Neural cell (in vitro differentiated cells): ENCODE results near the gene FAM72A. TPM values are rescaled to one million over a fixed set of nuclear protein-coding genes. Genes with fewer than 3 reads are reported as not detected.

Experiments
- H2AFZ ChIP-seq: fragments of 200-600, 300-800 bp; sonication (generic), shearing (Covaris generic); 2 replicates; pipeline ENCODE4 v1.6.0; 2014; ENCODE audit warnings: low read depth, mild to moderate bottlenecking, antibody characterized with exemption, low read length, moderate library complexity
- H3F3A ChIP-seq: fragments of 200-600 bp; shearing (Covaris generic); 2 replicates; pipeline ENCODE4 v1.6.1; 2016; ENCODE audit warnings: mild to moderate bottlenecking, moderate library complexity, mixed read lengths, antibody characterized with exemption, low read length; ENCODE audit not compliant: insufficient read depth, poor library complexity, severe bottlenecking
- H3K27ac ChIP-seq: fragments of 200-600, 300-800 bp; sonication (generic), shearing (Covaris generic); 2 replicates; pipeline ENCODE4 v1.5.1; 2014; ENCODE audit warnings: mild to moderate bottlenecking, low read length, moderate library complexity
- H3K27me3 ChIP-seq: fragments of 300-800, 200-600 bp; sonication (generic), shearing (Covaris generic); 2 replicates; pipeline ENCODE4 v1.6.0; 2014; ENCODE audit warnings: mild to moderate bottlenecking, low read depth, low read length, moderate library complexity; ENCODE audit not compliant: insufficient read depth
- H3K36me3 ChIP-seq: fragments of 300-800, 200-600 bp; sonication (generic), shearing (Covaris generic); 2 replicates; pipeline ENCODE4 v1.5.1; 2014; ENCODE audit warnings: mild to moderate bottlenecking, antibody characterized with exemption, low read length, moderate library complexity; ENCODE audit not compliant: insufficient read depth
- H3K4me2 ChIP-seq: fragments of 300-800, 200-600 bp; sonication (generic), shearing (Covaris generic); 2 replicates; pipeline ENCODE4 v1.6.0; 2014; ENCODE audit warnings: mild to moderate bottlenecking, low read length
- H3K4me3 ChIP-seq: fragments of 300-800, 200-600 bp; sonication (generic), shearing (Covaris generic); 2 replicates; pipeline ENCODE4 v1.5.1; 2014; ENCODE audit warnings: mild to moderate bottlenecking, low read length, moderate library complexity
- H3K79me2 ChIP-seq: fragments of 200-600 bp; shearing (Covaris generic); replicated peaks from 2 replicates; pipeline ENCODE4 v1.6.0; 2014; ENCODE audit warnings: mild to moderate bottlenecking, low read length, moderate library complexity; ENCODE audit not compliant: insufficient read depth
- H3K9ac ChIP-seq: fragments of 300-800, 200-600 bp; sonication (generic), shearing (Covaris generic); 2 replicates; pipeline ENCODE4 v1.6.1; 2016; ENCODE audit warnings: mild to moderate bottlenecking, low read length, mixed read lengths
- H3K9me2 ChIP-seq: fragments of 200-600 bp; shearing (Covaris generic); 2 replicates; pipeline ENCODE4 v1.6.1; 2016; ENCODE audit warnings: mild to moderate bottlenecking, low read length, mixed read lengths; ENCODE audit not compliant: insufficient read depth
- H3K9me3 ChIP-seq: fragments of 200-600, 300-800 bp; sonication (generic), shearing (Covaris generic); 2 replicates; pipeline ENCODE4 v1.6.1; 2016; ENCODE audit warnings: mild to moderate bottlenecking, mixed run types, low read length, moderate library complexity, mixed read lengths
- H4K20me1 ChIP-seq: fragments of 200-600 bp; shearing (Covaris generic); 2 replicates; pipeline ENCODE4 v1.6.1; 2016; ENCODE audit warnings: mild to moderate bottlenecking, mixed run types; ENCODE audit not compliant: insufficient read depth
- EP300 ChIP-seq: fragments of 450-650 bp; conservative IDR thresholded peaks from 2 replicates; pipeline ENCODE4 v1.6.1; 2014; ENCODE audit warnings: antibody characterized with exemption, mild to moderate bottlenecking, moderate library complexity; ENCODE audit not compliant: poor library complexity, severe bottlenecking
- EZH2 ChIP-seq: fragments of 200-600, 300-800 bp; shearing (Covaris generic), sonication (generic); IDR thresholded peaks from 2 replicates; pipeline ENCODE4 v1.6.1; 2014; ENCODE audit warnings: antibody characterized with exemption, low read length, borderline replicate concordance, mild to moderate bottlenecking; ENCODE audit not compliant: insufficient read depth, poor library complexity, severe bottlenecking
- MXI1 ChIP-seq: fragments of 450-650 bp; conservative IDR thresholded peaks from 2 replicates; pipeline ENCODE4 v1.6.1; 2014; ENCODE audit warnings: antibody characterized with exemption, mild to moderate bottlenecking; ENCODE audit not compliant: poor library complexity, severe bottlenecking
- POLR2AphosphoS5 ChIP-seq: IDR thresholded peaks from 2 replicates; pipeline ENCODE4 v1.6.1; 2012
- RAD21 ChIP-seq: fragments of 450-650 bp; conservative IDR thresholded peaks from 2 replicates; pipeline ENCODE4 v1.6.1; 2014; ENCODE audit warnings: antibody characterized with exemption, mild to moderate bottlenecking, moderate library complexity
- SMC3 ChIP-seq: fragments of 450-650 bp; conservative IDR thresholded peaks from 2 replicates; pipeline ENCODE4 v1.6.1; 2014; ENCODE audit warnings: antibody characterized with exemption, mild to moderate bottlenecking, moderate library complexity; ENCODE audit not compliant: poor library complexity
- TAF1 ChIP-seq: IDR thresholded peaks from 2 replicates; pipeline ENCODE4 v1.6.1; 2012; ENCODE audit warnings: low read depth
- polyA plus RNA-seq: library from polyadenylated mRNA; depleted of rRNA; stranded (reverse); fragments of >200 nt; gene quantifications from 2 replicates; pipeline ENCODE4 v1.2.3, GENCODE V29; 2014
- TF ChIP-seq, protein P1 (sequence below): fragments of 450-650 bp; IDR thresholded peaks from 2 replicates; pipeline ENCODE4 v1.5.1; 2014; ENCODE audit warnings: antibody characterized with exemption, mild to moderate bottlenecking, moderate library complexity; ENCODE audit not compliant: poor library complexity, severe bottlenecking
- TF ChIP-seq, protein P2 (sequence below): IDR thresholded peaks from 2 replicates; pipeline ENCODE4 v1.6.1; 2012; ENCODE audit warnings: borderline replicate concordance

FAM72A gene
- polyA plus RNA-seq, 1 donor from 2014 or later: 2.2 TPM

DNA sequence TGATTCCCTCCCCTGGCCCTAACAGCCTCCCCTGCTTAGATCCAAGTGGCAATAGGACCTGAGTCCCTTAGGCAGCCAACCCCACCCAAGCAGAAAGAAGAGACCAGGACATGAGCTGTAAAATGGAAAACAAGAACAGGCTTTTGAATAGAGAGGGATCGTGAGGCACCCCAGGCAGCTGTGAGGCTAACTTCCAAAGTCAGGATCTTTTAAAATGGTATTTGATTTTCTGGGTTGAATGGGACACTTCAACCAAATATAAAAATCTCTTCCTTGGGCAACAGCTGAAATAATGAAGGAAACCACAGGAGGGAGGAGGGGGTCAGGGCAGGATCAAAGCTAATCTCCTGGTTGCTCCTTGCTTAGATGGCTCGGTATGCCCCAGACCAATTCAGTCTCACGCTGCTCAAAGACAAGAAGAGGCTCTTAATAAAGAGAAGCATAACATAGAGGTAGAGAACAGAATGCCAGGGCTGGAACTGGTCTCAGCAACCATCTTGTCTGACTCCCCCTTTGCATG lies 56.8 kb downstream of the FAM72A start:
- TF ChIP-seq RAD21 (no peak), MXI1 (no peak), SMC3 (no peak), EP300 (no peak), POLR2AphosphoS5 (no peak), TAF1 (no peak), EZH2 (no peak)
- TF ChIP-seq, protein P1, sequence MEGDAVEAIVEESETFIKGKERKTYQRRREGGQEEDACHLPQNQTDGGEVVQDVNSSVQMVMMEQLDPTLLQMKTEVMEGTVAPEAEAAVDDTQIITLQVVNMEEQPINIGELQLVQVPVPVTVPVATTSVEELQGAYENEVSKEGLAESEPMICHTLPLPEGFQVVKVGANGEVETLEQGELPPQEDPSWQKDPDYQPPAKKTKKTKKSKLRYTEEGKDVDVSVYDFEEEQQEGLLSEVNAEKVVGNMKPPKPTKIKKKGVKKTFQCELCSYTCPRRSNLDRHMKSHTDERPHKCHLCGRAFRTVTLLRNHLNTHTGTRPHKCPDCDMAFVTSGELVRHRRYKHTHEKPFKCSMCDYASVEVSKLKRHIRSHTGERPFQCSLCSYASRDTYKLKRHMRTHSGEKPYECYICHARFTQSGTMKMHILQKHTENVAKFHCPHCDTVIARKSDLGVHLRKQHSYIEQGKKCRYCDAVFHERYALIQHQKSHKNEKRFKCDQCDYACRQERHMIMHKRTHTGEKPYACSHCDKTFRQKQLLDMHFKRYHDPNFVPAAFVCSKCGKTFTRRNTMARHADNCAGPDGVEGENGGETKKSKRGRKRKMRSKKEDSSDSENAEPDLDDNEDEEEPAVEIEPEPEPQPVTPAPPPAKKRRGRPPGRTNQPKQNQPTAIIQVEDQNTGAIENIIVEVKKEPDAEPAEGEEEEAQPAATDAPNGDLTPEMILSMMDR: no peak
- TF ChIP-seq, protein P2, sequence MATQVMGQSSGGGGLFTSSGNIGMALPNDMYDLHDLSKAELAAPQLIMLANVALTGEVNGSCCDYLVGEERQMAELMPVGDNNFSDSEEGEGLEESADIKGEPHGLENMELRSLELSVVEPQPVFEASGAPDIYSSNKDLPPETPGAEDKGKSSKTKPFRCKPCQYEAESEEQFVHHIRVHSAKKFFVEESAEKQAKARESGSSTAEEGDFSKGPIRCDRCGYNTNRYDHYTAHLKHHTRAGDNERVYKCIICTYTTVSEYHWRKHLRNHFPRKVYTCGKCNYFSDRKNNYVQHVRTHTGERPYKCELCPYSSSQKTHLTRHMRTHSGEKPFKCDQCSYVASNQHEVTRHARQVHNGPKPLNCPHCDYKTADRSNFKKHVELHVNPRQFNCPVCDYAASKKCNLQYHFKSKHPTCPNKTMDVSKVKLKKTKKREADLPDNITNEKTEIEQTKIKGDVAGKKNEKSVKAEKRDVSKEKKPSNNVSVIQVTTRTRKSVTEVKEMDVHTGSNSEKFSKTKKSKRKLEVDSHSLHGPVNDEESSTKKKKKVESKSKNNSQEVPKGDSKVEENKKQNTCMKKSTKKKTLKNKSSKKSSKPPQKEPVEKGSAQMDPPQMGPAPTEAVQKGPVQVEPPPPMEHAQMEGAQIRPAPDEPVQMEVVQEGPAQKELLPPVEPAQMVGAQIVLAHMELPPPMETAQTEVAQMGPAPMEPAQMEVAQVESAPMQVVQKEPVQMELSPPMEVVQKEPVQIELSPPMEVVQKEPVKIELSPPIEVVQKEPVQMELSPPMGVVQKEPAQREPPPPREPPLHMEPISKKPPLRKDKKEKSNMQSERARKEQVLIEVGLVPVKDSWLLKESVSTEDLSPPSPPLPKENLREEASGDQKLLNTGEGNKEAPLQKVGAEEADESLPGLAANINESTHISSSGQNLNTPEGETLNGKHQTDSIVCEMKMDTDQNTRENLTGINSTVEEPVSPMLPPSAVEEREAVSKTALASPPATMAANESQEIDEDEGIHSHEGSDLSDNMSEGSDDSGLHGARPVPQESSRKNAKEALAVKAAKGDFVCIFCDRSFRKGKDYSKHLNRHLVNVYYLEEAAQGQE: no peak

DNA sequence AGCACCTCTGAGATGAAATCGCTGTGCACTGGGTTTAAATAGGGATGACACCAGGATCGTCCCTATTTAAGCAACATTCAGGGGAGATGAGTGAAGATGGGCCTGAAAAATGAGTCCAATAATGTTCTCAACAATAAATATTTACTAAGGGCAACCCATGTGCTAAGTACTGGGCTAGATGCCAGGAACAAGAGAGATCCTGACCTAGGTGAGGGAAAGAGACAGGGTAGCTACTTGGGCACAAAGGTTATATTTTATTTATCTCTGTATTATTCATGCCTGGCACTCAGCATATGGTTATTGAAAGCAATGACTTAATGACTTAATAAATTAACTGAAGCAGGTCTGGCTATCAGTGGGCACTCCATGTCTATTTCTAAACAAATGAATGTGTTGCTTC lies 58.0 kb downstream of the FAM72A start:
- no peaks in the 10 kb centered on the region for H3K79me2 ChIP-seq
- H3K9me2 ChIP-seq: no peaks in the 10 kb centered on the region
- no peak overlapping the region for H3K9ac ChIP-seq
- no peaks in the 10 kb centered on the region for H3K27me3 ChIP-seq
- no peak overlapping the region for H3K4me3 ChIP-seq
- peaks cover 5% of the 10 kb centered on the region for H3K9me3 ChIP-seq
- no peak overlapping the region for H2AFZ ChIP-seq
- no peaks in the 10 kb centered on the region for H4K20me1 ChIP-seq
- TF ChIP-seq, protein P1: no peak
- no peak for TF ChIP-seq POLR2AphosphoS5
- no peak for TF ChIP-seq EP300
- no peak for TF ChIP-seq MXI1
- no peak for TF ChIP-seq EZH2
- TF ChIP-seq, protein P2: no peak
- no peak for TF ChIP-seq SMC3
- no peak for TF ChIP-seq RAD21
- no peak for TF ChIP-seq TAF1
- H3F3A ChIP-seq: no peaks in the 10 kb centered on the region
- H3K36me3 ChIP-seq: no peaks in the 10 kb centered on the region
- H3K4me2 ChIP-seq: no peak overlapping the region
- no peak overlapping the region for H3K27ac ChIP-seq

More for the DNA sequence above, 56.8 kb downstream of the FAM72A start:
- Histone ChIP-seq H4K20me1 (no peaks in the 10 kb centered on the region), H3K27ac (no peak overlapping the region), H3K27me3 (no peaks in the 10 kb centered on the region), H3F3A (no peaks in the 10 kb centered on the region), H3K36me3 (no peaks in the 10 kb centered on the region), H3K79me2 (no peaks in the 10 kb centered on the region), H3K9me3 (peaks cover 4% of the 10 kb centered on the region), H3K4me3 (no peak overlapping the region), H3K4me2 (no peak overlapping the region), H2AFZ (no peak overlapping the region), H3K9ac (no peak overlapping the region), H3K9me2 (no peaks in the 10 kb centered on the region)
